ENCODE measurements around the gene ACTL6B. TPM values are rescaled to one million over a fixed set of nuclear protein-coding genes. Genes with fewer than 3 reads are reported as not detected.

ACTL6B gene
- total RNA-seq, 1 donor: not detected

GRCh38 chr7:100692578-100692961 lies 36.3 kb upstream of the ACTL6B start:
- TF ChIP-seq CTCF (IDR thresholded peaks at IDR 0.05; ENCODE audit: insufficient read depth, low read depth, low read length): no peak
- DNase-seq (ENCODE audit: low read depth): no peak
- H3K4me3 ChIP-seq (ENCODE audit: low read depth, low read length): peak overlapping the region; percentile 80

- peak overlapping the region; percentile 80 for H3K4me3 ChIP-seq (ENCODE audit: low read depth, low read length)
- peak; percentile 93 for TF ChIP-seq CTCF (IDR thresholded peaks at IDR 0.05; ENCODE audit: insufficient read depth, low read depth, low read length)
- peak; percentile 75 for DNase-seq (ENCODE audit: low read depth)
Measured at GRCh38 chr7:100691676-100692577, 35.7 kb upstream of the ACTL6B start.

- no peak for DNase-seq (ENCODE audit: low read depth)
- H3K4me3 ChIP-seq (ENCODE audit: low read depth, low read length): no peak overlapping the region
- no peak for TF ChIP-seq CTCF (IDR thresholded peaks at IDR 0.05; ENCODE audit: insufficient read depth, low read depth, low read length)
Measured at GRCh38 chr7:100689230-100690135, 33.2 kb upstream of the ACTL6B start.

GRCh38 chr7:100688326-100688860 lies 32.1 kb upstream of the ACTL6B start:
- TF ChIP-seq CTCF (IDR thresholded peaks at IDR 0.05; ENCODE audit: insufficient read depth, low read depth, low read length): no peak
- DNase-seq (ENCODE audit: low read depth): no peak
- H3K4me3 ChIP-seq (ENCODE audit: low read depth, low read length): no peak overlapping the region

GRCh38 chr7:100687751-100688300 lies 31.6 kb upstream of the ACTL6B start:
- no peak for TF ChIP-seq CTCF (IDR thresholded peaks at IDR 0.05; ENCODE audit: insufficient read depth, low read depth, low read length)
- DNase-seq (ENCODE audit: low read depth): peak; percentile 52
- H3K4me3 ChIP-seq (ENCODE audit: low read depth, low read length): no peak overlapping the region

- no peak overlapping the region for H3K4me3 ChIP-seq (ENCODE audit: low read depth, low read length)
- no peak for DNase-seq (ENCODE audit: low read depth)
- TF ChIP-seq CTCF (IDR thresholded peaks at IDR 0.05; ENCODE audit: insufficient read depth, low read depth, low read length): no peak
Measured at GRCh38 chr7:100687261-100687660, 31.0 kb upstream of the ACTL6B start.
